NK-92 (cell line): ENCODE data around the gene LY6G5B.

ENCODE experiments used
- DNase-seq: peaks from one replicate; lab custom pipeline; 2025; ENCODE audit not compliant: unreplicated experiment; lab: John Stamatoyannopoulos, UW

Gene LY6G5B

DNA sequence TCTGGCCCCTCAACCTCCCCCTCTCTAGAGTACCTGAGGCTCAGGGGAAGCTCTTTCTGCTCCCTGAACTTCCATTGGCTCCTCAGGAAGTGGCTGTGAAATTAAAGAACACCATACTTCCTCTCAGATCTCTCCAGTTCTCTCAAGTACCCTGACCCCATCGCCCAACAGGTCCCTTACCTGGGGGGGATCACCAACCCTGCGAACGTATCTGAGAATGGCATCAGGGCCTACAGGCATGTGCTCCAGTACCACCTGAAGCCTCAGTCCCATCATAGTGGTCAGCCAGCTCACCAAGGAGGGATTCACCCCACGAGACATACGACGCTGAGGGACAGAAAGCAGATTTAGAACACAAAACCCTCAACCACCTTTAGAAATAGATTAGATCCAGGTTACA is 29.2 kb upstream of the LY6G5B start:
- no peak for DNase-seq

DNA sequence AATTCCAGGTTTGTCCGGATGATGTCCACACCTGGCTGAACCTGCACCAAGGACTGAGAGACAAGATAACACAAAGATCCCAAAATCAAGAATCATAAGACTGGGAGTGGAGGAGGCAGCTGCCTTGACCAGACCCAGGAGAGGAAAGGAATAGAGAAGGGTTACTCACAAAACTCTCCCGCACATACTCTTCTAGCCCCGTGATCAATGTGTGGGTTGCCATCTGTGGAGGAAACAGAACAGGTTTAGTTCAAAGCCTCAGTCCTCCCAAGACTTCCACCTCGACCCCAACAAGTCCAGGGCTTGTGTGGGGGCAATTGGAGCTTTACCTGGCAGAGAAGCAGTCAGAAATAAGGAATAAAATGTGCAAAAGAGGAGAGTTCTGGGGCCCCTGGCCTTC is 28.4 kb upstream of the LY6G5B start:
- no peak for DNase-seq

DNA sequence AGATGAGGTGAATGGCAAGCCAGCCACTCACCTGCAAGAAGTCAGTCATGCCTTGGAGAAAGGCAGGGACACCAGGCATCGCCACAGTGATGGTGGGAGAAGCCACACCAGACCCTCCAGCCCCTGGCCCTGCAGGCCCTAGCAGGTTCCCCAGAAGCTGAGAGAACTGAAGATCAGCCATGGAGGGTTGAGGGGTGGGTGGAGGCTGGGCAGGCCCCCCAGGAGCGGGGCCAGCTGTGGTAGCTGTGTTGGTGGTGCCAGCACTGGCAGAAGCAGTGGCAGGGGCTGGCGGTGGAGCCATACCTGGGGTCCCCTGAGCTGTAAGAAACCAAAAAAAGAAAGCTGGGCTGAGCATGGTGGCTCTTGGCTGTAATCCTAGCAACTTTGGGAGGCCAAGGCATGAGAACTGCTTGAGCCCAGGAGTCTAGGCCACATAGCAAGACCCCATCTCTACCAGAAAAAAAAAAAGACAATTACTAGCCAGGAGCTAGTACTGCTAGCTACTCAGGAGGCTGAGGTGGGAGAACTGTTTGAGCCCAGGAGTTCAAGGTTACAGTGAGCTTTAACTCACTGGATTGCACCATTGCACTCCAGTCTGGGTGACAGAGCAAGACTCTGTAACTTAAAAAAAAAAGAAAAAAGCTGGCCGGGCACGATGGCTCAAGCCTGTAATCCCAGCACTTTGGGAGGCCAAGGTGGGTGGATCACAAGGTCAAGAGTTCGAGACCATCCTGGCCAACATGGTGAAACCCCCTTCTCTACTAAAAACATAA is 26.8 kb upstream of the LY6G5B start:
- no peak for DNase-seq

DNA sequence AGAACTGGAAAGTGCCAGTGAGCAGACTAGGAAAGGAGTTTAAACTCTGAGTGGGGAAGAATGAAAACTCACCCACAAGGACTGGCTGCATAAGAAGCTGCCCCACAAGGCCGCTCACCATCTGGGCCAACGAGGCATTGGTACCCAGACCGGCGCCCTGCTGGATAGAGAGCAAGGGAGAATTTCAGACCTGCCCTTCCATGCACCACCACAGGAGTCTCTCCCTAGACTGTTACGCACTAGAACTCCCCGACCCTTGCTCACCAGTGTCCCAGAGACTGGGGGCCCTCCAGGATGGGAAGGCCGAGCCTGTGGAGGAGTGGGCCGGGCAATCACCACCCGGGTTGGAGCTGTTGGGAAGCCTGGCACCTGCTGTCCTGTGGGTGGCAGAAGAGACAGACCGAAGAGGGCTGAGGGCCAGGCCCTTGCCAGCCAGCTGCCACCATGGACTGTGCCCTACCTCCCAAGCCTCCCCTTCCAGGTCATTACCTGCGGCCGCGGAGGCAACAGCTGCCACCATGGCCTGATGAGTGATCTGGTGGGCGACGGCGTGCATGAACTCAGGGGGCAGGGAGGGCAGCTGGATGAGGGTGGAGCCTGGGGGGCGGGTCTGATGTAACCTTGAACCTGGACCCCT is 25.8 kb upstream of the LY6G5B start:
- DNase-seq = no peak

DNA sequence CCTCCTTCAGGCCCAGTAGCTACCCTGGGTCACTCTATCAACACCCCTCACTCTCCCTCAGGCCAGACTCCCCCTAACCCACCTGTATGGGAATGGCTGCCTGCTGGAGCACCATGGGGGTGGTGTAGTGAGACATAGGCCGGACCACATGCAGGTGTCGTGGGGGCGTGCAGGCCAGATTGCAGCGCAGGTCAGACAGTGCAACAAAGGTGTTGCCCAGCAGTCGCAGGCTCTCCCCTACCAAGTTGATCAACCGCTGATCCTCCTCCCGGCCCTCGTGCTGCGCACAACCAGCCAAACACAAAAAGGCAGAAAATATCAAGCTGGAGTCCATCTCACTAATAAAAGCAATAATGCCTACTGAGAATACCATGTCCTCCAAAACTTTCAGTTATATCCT is 24.5 kb upstream of the LY6G5B start:
- DNase-seq = no peak

DNA sequence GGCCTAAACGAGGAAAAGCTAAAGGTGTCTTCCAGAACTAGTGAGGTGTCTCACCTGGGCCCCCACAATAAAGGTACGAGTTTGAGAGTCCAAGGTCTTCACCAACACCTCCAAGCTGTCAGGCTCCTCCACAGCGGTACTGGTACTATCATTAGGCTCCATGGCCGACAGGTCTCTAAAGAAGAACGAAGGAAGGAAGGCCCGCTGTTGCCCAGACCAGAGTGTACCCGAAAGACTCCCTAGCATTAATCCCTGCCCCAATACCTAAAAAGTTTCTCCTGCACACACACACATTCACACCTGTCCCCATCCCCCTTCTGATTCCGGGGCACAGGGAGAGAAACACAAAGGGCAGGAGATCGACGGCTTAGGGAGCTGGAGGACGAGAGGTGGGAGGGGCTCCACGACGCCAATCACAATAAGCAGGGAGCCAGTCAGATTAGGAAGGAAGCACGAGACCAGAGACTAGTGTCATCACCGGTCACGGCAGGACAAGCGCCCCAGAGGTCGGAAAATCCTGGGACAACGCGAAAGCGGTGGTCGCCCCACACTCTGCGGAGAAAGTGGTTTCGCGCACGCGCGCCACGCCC is 18.1 kb upstream of the LY6G5B start:
- no peak for DNase-seq

DNA sequence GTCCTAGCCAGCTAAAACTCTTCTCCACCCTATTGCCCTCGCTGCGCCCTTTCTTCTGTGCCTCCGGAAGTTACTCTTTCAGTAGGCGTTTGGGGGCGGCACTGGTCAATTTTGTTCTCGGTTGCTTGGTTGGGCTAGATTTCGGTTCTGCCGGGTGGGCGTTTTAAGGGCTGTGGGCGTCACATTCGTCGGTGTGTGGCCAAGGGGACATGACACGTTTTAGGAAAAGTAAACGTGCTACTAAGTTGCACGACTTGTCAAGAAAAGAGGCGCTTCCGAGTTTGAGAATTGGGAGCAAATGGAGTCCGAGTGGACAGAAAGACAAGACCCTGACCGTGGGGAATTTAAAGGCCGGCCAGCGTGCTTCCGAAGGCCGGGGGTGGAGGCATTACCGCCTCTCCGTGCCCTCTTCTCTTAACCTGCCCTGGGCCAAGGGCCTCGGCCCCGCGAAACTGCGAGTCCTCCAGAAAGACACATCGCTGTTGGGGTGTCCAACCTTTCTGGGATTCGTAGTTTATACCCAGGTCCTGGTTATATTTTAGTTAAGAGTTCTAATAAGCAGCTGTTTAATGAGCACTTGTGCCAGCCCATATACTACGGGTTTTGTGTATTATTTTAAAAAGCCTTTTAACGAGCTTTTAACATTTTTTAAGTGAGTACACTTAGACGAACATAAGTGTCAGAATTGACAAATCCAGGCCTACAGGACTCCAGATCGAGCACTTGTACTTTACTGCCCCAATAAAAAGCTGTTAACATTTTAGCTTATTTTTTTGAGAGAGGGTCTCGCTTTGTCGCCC is 16.7 kb upstream of the LY6G5B start:
- DNase-seq = no peak

DNA sequence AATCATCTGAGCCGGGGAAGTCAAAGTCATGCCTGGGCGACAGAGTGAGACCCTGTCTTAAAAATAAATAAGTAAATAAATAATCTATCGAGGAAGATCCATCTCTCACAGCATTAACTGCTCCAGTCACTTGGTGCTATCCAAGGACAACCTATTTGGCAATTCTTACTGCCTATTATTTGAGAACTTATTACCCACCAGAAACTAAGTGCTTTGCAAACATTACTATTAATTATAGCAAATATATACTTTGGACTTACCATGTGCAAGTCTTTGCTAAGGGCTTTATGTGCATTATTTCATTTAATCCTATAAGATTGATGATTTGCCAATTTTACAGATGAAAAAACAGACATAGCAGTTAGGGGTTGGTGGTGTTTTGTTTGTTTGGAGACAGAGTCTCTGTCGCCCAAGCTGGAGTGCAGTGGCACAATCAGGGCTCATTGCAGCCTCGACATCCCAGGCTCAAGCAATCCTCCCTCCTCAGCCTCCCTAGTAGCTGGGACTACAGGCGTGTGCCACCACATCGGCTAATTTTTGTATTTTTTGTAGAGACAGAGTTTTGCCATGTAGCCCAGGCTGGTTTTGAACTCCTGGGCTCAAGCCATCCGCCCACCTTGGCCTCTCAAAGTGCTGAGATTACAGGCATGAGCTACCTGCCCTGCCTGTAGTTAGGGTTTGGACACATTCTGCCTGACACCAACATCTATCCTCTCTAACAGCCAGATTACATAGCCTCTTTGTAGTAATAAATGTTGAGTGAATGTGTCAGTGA is 15.0 kb upstream of the LY6G5B start:
- DNase-seq = no peak

DNA sequence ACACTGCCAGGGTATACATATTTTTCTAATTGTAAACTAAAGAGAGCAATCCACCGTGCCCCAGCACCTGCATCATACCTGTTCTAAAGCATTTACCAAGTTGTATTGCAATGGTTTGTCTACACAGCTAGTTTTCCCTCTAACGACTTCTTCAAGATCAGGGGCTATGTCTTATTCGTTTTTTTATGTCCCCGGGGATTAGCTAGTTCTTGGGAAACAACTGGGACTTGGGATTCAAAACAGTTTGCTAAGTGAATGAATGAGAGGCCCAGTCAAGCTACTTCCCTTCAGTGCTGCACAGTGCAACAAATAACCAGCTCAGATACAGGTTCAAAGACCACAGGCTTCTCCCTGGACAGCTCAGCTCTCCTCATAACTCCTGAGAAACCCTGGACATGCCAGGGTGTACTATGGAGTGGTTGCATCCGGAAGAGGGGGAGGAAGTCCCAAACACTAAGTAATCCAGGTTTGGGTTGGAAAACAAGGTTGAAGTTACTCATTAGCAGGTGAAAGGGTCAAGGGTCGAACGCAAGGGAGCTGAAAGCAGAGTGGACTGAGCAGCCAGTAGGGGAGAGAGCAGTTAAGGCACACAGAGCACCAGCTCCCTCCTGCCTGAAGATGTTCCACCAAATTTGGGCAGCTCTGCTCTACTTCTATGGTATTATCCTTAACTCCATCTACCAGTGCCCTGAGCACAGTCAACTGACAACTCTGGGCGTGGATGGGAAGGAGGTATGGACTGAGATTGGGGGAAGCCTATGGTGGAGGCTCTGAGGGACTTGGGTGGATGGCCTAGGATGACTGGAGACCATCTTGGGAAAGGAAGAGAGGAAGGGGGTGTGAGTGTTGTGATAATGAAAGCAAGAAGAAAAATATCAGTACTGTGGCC is 14.2 kb upstream of the LY6G5B start, which contains the start of gene APOM:
TSS of gene APOM (plus strand) at position 546 of the 889 bp plus-strand sequence. CDS start at position 619, 73 bp downstream.
- DNase-seq = no peak

DNA sequence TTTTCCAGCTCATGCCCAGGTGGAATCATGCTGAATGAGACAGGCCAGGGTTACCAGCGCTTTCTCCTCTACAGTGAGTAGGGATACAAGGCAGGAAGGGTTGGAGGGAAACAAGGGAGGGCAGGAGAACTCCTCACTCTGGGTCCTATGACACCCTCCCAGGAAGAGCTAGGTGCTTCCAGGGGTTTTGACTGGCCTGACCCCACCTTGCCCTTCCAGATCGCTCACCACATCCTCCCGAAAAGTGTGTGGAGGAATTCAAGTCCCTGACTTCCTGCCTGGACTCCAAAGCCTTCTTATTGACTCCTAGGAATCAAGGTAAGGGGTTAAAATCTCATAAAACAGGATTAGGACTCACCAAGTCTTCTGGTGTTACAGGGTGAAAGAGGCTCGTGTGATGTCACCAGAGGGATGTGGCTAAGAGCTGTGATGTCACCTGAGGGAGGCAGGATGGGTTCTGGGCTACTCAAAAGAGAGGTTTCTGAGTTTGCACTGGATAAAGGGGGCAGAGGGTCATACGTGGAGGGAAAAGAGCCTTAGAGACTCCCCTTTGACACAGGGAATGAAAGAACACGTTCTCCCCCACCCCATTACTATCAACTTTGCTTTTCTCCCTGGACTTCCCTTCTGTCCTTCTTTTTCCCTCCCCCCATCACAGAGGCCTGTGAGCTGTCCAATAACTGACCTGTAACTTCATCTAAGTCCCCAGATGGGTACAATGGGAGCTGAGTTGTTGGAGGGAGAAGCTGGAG is 12.2 kb upstream of the LY6G5B start:
- no peak for DNase-seq

DNA sequence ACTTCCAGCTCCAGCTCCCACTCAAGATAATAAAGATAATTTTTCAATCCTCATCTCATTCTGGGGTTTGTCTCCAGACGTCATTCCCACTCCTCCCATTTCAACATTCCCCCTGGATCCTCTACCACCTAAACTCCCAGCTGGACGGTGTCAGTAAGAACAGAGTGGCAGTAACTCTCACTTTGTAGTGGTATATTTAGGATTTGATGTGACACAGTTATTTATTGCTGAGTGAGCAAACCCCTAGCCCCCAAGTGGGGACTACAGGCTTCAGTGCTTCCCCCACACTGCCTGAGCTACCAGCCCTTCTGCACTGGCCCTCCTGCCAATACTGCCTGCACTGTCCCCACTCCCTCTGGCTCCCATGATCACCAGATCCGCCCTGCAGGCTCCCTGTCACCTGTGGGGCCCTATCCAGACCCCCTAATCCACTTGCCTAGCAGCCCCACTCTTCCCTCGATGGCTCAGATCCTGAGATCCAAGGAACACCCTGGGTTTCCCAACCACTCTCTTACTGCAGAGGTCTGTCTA is 11.6 kb upstream of the LY6G5B start:
- no peak for DNase-seq

DNA sequence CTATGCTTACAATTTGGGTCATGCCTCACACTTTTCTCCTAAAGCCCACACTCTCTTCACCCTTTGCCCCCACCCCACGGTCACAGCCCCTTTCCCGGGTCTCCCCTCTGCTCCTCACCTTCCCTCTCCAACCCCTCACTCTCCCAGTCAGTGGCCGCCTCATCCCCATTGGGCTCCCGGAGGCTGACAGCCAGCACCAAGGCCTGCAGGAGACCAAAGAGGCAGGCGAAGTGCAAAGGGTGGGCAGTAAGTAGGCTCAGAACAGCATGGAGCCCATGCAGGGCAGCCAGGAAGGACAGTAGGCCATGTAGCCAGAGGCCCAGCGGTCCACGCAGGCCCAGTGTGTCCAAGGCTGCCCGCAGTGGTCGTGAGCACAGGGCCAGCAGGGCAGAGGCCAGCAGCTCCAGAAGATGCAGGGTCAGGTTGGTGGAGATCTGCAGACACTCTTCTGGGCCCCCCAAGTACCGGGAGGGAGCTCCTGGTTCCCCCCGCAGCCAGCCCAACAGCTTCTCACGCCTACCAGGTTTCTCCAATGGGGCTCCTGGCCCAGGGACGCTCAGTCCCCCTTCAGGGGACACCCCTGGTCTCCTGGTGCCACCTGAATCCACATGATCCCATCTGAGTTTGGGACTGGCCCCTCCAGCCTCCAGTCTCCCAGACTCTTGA is 10.7 kb upstream of the LY6G5B start:
- DNase-seq = no peak

DNA sequence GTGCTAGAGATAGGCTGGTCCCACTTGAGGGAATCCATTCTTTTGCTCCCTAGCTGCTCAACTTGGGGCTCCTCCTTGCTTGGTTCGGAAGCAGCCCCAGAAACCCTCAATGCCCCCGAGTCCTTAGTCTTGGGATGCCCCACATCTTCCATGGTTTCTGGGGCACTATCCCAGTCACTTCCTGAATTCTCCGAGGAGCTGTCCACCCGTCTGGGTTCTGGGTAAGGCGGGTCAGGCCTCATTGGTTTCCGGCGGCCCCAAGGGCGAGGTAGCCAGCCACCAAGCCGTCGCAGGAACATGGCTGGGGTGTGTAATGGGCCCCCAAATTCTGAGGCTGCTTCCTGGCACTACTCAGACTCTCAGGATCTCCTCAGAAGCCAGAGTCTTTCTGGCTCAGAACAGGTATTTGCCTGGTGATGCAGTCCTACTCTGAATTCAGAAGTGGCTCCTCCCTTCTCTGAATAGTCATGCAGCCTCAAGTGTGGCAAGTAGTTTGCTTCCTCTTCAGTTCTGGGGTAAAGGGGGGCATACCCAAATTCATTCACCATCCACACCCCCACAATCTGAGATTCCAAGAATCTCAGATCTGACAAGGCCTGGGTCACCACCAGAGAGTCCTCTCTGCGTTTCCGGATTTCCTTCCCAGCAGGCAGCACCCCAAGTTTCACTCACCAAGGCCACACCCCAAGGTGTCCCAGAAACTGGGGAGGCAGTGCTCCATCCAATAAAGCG is 10.0 kb upstream of the LY6G5B start:
- DNase-seq = no peak

DNA sequence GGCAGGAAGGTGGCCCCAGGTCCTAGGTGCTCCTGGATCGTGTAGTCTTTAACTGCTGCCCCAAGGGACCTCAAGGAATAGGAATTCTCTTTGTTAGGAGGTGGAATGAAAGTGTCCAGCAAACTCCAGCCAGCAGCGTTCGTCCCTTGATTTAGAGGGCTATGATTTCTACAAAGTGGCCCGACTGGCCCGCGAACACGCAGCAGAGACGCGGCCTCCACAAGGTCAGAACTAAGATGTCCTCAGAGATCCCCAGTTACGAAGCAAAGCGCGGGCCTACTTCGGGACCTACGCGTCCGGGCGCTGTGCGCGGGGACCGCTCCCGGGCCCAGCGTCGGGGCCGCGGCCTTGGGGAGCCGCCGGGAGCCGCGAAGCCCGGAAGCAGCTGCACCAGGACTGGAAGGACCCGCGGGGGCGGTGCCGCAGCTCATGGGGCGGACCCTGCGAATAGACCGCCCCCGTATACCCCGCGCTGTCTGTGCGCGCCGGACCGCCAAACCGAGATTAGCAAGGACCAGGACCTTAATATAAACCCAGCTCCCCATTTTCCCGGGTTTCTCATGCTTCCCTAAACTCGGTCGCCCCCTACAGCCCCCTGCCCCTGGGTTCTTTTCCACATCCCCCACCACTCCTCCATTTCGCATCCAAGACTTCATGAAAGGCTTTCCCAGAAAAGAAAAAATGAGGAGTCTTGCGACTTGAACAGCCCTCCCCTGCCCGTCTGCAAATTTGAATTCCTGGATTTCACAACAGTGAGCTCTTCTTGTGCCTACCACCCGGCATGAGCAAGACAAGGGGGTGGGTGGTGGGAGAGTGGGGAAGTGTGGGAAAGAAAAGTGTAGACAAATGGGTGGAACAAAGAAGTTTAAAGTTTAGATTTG is 9.2 kb upstream of the LY6G5B start, which contains the start of gene C6orf47:
TSS of gene C6orf47 (minus strand) at position 398 of the 881 bp plus-strand sequence. CDS start 831 bp downstream, outside the sequence.
- DNase-seq = no peak

DNA sequence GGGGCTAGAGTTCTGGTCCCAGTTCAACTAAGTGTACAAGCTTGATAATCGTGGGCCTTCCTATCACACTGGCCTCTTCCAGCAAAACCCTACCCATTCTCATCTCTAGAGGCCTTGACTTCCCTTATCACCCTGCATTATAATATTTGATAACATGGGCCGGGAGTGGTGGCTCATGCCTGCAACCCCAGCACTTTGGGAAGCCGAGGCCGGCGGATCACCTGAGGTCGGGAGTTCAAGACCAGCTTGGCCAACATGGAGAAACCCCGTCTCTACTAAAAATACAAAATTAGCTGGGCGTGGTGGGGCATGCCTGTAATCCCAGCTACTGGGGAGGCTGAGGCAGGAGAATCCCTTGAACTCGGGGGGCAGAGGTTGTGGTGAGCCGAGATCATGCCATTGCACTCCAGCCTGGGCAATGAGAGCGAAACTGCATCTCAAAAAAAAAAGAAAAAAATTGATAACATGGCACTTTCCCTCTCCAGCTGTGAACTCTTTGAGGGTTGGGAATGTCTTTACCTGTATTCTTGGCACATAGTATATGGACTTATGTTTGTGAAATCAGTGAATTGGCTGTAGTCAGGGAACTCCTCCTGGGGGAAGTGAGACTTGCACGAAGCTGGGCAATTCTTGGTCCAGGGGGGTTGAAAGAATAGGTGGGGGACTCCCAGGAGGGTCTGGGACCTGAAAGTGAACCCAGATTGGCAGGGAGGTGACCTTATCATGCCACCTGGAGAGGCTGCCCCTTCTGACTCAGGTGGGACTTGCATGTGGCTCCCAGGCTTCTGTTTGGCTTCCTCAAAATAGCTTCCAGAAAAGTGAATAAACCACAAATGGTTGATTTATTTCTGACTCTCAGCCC is 8.3 kb upstream of the LY6G5B start:
- DNase-seq = no peak
